Testis (tissue), 3 donors: ENCODE data around the gene ZFPM1. TPM values are rescaled to one million over a fixed set of nuclear protein-coding genes. Genes with fewer than 3 reads are reported as not detected.
A peak's percentile ranks its signal among the peaks of the same experiment; 100 is the strongest.

Experiments
- DNase-seq: peaks from one replicate; pipeline ENCODE4 v3.0.0-alpha.2; 2019
- H3K27ac ChIP-seq, 2 donors: fragments of 200-600 bp; sonication (generic); one replicate each; pipeline ENCODE4 v1.5.1; 2019
- H3K27me3 ChIP-seq: fragments of 200-600 bp; sonication (generic); one replicate; pipeline ENCODE4 v1.5.1; 2019
- H3K36me3 ChIP-seq: fragments of 200-600 bp; sonication (generic); one replicate; pipeline ENCODE4 v1.5.1; 2017; ENCODE audit warnings: low read depth; ENCODE audit errors: missing control alignments
- H3K4me1 ChIP-seq: fragments of 200-600 bp; sonication (generic); one replicate; pipeline ENCODE4 v1.5.1; 2019
- H3K4me3 ChIP-seq, 2 donors: fragments of 200-600 bp; sonication (generic); one replicate each; pipeline ENCODE4 v1.5.1; 2017 to 2019
- H3K9me3 ChIP-seq: fragments of 200-600 bp; sonication (generic); one replicate; pipeline ENCODE4 v1.5.1; 2017
- CTCF ChIP-seq, 3 experiments: fragments of 450-650 bp in 2 of 3; fragments of 200-600 bp in 1 of 3; sonication (generic) in 1 of 3; IDR thresholded peaks; one replicate each; pipeline ENCODE4 v1.5.1; 2016 to 2019; ENCODE audit warnings: antibody characterized with exemption in 3 of 3, mild to moderate bottlenecking in 2 of 3, moderate library complexity in 1 of 3
- POLR2A ChIP-seq: fragments of 450-650 bp; IDR thresholded peaks from one replicate; pipeline ENCODE4 v1.6.1; 2017; ENCODE audit warnings: antibody characterized with exemption, mild to moderate bottlenecking, moderate library complexity
- WGBS, 2 donors: methylation state at CpG; one replicate each; pipeline ENCODE4 v1.1.5; 2018; 5-methylcytosine and 5-hydroxymethylcytosine counted together
- intact Hi-C: fragments of 100-400 bp; cut with DNase I; formaldehyde crosslinking; loops from one replicate; pipeline ENCODE4 v1.15.1; 2023; ENCODE audit warnings: low total_unique reads
- polyA plus RNA-seq: library from polyadenylated mRNA; stranded (reverse); fragments of 350-450 nt; fragmentation: Illumina TruSeq; extraction: RNeasy Lipid Tissue Mini Kit (QIAGEN cat#74804); gene quantifications from one replicate; pipeline ENCODE4 v1.2.3, GENCODE V29; 2014; ENCODE audit warnings: low read depth, low replicate concordance; ENCODE audit not compliant: insufficient read depth
- total RNA-seq, 2 donors: library from RNA; depleted of rRNA; stranded (reverse); fragments of >200 nt; gene quantifications; one replicate each; pipeline ENCODE4 v1.2.3, GENCODE V29; 2016

ZFPM1 gene
- total and polyA plus RNA-seq, 3 donors from 2014 or later: 12.8 to 25.1 (median 23.9) TPM

GRCh38 chr16:88424587-88425235 is 28.4 kb upstream of the ZFPM1 start:
- no peaks in the 10 kb centered on the region for H3K36me3 ChIP-seq
- no peak overlapping the region for H3K4me3 ChIP-seq
- no peaks in the 10 kb centered on the region for H3K9me3 ChIP-seq
- peaks cover 5% of the 10 kb centered on the region for H3K4me1 ChIP-seq
- TF ChIP-seq POLR2A (no peak), CTCF (IDR thresholded peaks at IDR 0.05) (no peak)
- H3K27ac ChIP-seq: no peak overlapping the region
- no peaks in the 10 kb centered on the region for H3K27me3 ChIP-seq
- intact Hi-C loops: no loop called here
- WGBS, 2 donors: 42 to 59% methylated on average over 15 to 24 of the region's 24 CpGs
- peak; percentile 44 for DNase-seq

- Histone ChIP-seq H3K9me3 (no peaks in the 10 kb centered on the region), H3K36me3 (no peaks in the 10 kb centered on the region), H3K27me3 (no peaks in the 10 kb centered on the region), H3K27ac (no peak overlapping the region), H3K4me1 (peaks cover 5% of the 10 kb centered on the region), H3K4me3 (no peak overlapping the region)
- WGBS, 2 donors: 98 to 100% methylated on average over 6 to 13 of the region's 13 CpGs
- DNase-seq: no peak
- TF ChIP-seq CTCF (IDR thresholded peaks at IDR 0.05) (no peak), POLR2A (no peak)
- intact Hi-C loops: no loop called here
Measured at GRCh38 chr16:88426018-88426417, 27.1 kb upstream of the ZFPM1 start.

GRCh38 chr16:88427376-88427775 is 25.7 kb upstream of the ZFPM1 start:
- Histone ChIP-seq H3K4me1 (peaks cover 5% of the 10 kb centered on the region), H3K4me3 (no peak overlapping the region), H3K36me3 (no peaks in the 10 kb centered on the region), H3K9me3 (no peaks in the 10 kb centered on the region), H3K27ac (no peak overlapping the region), H3K27me3 (no peaks in the 10 kb centered on the region)
- intact Hi-C loops: no loop called here
- WGBS, 2 donors: 91% methylated on average over 16 of the region's 19 CpGs; no CpG with 5 or more reads in 1 of the 2 donors
- no peak for TF ChIP-seq CTCF (IDR thresholded peaks at IDR 0.05)
- no peak for TF ChIP-seq POLR2A
- no peak for DNase-seq

DNA sequence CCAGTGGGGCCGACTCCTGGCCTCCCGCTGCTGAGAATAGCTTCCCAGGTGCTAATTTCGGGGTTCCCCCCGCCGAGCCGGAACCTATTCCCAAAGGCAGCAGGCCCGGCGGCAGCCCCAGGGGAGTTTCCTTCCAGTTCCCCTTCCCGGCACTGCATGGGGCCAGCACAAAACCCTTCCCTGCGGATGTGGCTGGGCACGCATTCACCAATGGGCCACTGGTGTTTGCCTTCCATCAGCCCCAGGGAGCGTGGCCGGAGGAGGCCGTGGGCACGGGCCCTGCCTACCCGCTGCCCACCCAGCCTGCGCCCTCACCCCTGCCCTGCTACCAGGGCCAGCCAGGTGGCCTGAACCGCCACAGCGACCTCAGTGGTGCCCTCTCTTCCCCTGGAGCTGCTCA is 24.9 kb upstream of the ZFPM1 start:
- TF ChIP-seq CTCF (IDR thresholded peaks at IDR 0.05): no peak
- no peak for TF ChIP-seq POLR2A
- no peaks in the 10 kb centered on the region for H3K36me3 ChIP-seq
- WGBS, 2 donors: 92 to 93% methylated on average over 14 to 16 of the region's 19 CpGs

More for the DNA sequence above, 24.9 kb upstream of the ZFPM1 start:
- no peak overlapping the region for H3K4me3 ChIP-seq
- H3K4me1 ChIP-seq: peaks cover 5% of the 10 kb centered on the region
- H3K27me3 ChIP-seq: no peaks in the 10 kb centered on the region
- intact Hi-C loops: no loop called here
- no peaks in the 10 kb centered on the region for H3K9me3 ChIP-seq
- no peak overlapping the region for H3K27ac ChIP-seq
- DNase-seq: no peak
